Panc1 (cell line): ENCODE results near the gene MKKS.

Experiments
- POLR2AphosphoS5 ChIP-seq: IDR thresholded peaks from 2 replicates; pipeline ENCODE4 v1.6.1; 2012; ENCODE audit warnings: mild to moderate bottlenecking, low read depth, low read length, moderate library complexity
- TF ChIP-seq, protein P1 (sequence below): fragments of 450-650 bp; IDR thresholded peaks from 2 replicates; pipeline ENCODE4 v1.5.1; 2017; ENCODE audit warnings: mild to moderate bottlenecking
- TF ChIP-seq, protein P2 (sequence below), 2 experiments: IDR thresholded peaks; 2 replicates each; pipeline ENCODE4 v1.6.1; 2011 to 2012; ENCODE audit warnings: low read depth in 2 of 2, control low read depth in 1 of 2, low read length in 1 of 2, mild to moderate bottlenecking in 1 of 2, moderate library complexity in 1 of 2; ENCODE audit not compliant: insufficient read depth in 1 of 2

DNA sequence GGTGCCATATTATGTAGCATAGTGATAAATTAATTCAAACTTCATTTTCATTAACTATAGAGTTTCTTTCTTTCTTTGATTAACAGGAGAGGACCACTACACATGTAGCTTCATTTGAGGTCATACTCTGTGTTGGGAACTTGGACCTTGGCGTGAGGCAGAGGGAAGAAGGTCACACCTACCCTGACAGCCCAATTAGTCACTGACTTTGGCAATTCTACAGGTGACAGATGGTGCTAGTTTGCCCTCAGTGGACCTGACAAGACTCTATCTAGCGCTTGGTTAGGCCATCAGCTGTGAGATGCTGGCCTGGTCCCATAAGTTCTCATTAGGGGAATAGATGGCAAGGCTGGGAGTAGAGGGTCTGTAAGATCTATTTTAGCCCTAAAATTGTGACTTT is 15.2 kb upstream of the MKKS start:
- no peak for TF ChIP-seq POLR2AphosphoS5
- TF ChIP-seq, protein P1, sequence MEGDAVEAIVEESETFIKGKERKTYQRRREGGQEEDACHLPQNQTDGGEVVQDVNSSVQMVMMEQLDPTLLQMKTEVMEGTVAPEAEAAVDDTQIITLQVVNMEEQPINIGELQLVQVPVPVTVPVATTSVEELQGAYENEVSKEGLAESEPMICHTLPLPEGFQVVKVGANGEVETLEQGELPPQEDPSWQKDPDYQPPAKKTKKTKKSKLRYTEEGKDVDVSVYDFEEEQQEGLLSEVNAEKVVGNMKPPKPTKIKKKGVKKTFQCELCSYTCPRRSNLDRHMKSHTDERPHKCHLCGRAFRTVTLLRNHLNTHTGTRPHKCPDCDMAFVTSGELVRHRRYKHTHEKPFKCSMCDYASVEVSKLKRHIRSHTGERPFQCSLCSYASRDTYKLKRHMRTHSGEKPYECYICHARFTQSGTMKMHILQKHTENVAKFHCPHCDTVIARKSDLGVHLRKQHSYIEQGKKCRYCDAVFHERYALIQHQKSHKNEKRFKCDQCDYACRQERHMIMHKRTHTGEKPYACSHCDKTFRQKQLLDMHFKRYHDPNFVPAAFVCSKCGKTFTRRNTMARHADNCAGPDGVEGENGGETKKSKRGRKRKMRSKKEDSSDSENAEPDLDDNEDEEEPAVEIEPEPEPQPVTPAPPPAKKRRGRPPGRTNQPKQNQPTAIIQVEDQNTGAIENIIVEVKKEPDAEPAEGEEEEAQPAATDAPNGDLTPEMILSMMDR = no peak
- TF ChIP-seq, protein P2, sequence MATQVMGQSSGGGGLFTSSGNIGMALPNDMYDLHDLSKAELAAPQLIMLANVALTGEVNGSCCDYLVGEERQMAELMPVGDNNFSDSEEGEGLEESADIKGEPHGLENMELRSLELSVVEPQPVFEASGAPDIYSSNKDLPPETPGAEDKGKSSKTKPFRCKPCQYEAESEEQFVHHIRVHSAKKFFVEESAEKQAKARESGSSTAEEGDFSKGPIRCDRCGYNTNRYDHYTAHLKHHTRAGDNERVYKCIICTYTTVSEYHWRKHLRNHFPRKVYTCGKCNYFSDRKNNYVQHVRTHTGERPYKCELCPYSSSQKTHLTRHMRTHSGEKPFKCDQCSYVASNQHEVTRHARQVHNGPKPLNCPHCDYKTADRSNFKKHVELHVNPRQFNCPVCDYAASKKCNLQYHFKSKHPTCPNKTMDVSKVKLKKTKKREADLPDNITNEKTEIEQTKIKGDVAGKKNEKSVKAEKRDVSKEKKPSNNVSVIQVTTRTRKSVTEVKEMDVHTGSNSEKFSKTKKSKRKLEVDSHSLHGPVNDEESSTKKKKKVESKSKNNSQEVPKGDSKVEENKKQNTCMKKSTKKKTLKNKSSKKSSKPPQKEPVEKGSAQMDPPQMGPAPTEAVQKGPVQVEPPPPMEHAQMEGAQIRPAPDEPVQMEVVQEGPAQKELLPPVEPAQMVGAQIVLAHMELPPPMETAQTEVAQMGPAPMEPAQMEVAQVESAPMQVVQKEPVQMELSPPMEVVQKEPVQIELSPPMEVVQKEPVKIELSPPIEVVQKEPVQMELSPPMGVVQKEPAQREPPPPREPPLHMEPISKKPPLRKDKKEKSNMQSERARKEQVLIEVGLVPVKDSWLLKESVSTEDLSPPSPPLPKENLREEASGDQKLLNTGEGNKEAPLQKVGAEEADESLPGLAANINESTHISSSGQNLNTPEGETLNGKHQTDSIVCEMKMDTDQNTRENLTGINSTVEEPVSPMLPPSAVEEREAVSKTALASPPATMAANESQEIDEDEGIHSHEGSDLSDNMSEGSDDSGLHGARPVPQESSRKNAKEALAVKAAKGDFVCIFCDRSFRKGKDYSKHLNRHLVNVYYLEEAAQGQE (IDR thresholded peaks at IDR 0.05; ENCODE audit: insufficient read depth in 1 of 2, low read depth in 2 of 2, low read length in 1 of 2) = no peak
